HCT116 (cell line): ENCODE measurements around the gene GGACT.

Source experiments
- EGR1 ChIP-seq: IDR thresholded peaks from 2 replicates; pipeline ENCODE4 v1.6.1; 2012; ENCODE audit warnings: low read depth
- EZH2phosphoT487 ChIP-seq: fragments of 200-600 bp; IDR thresholded peaks from 2 replicates; pipeline ENCODE4 v1.6.1; 2018; ENCODE audit warnings: antibody characterized with exemption, borderline replicate concordance
- JUND ChIP-seq: IDR thresholded peaks from 2 replicates; pipeline ENCODE4 v1.6.1; 2012
- POLR2A ChIP-seq: IDR thresholded peaks from 2 replicates; pipeline ENCODE4 v1.7.0; 2011; ENCODE audit warnings: borderline replicate concordance; ENCODE audit not compliant: insufficient read depth, insufficient read length; ENCODE audit errors: extremely low read depth
- POLR2AphosphoS5 ChIP-seq: IDR thresholded peaks from 2 replicates; pipeline ENCODE4 v1.6.1; 2011; ENCODE audit warnings: mild to moderate bottlenecking, low read depth, low read length, moderate library complexity
- ZFX ChIP-seq: fragments of 450-650 bp; IDR thresholded peaks from 2 replicates; pipeline ENCODE4 v1.6.1; 2017
- TF ChIP-seq, protein P1 (sequence below), 3 experiments: fragments of 200-600 bp in 1 of 3; sonication (generic) in 1 of 3; IDR thresholded peaks in 2 of 3; conservative IDR thresholded peaks in 1 of 3; 2 replicates each; pipeline ENCODE4 v1.5.1; 2012 to 2017; ENCODE audit warnings: low read depth in 2 of 3, low read length in 2 of 3, antibody characterized with exemption in 1 of 3, borderline replicate concordance in 1 of 3, control low read depth in 1 of 3, mild to moderate bottlenecking in 1 of 3, mixed read lengths in 1 of 3, mixed run types in 1 of 3, moderate library complexity in 1 of 3; ENCODE audit not compliant: insufficient read depth in 1 of 3
- TF ChIP-seq, protein P2 (sequence below): IDR thresholded peaks from 2 replicates; pipeline ENCODE4 v1.6.1; 2012
- TF ChIP-seq, protein P3 (sequence below): IDR thresholded peaks from 2 replicates; pipeline ENCODE4 v1.6.1; 2011; ENCODE audit warnings: mild to moderate bottlenecking, low read length, moderate library complexity; ENCODE audit not compliant: insufficient replicate concordance; ENCODE audit errors: extremely low read depth

DNA sequence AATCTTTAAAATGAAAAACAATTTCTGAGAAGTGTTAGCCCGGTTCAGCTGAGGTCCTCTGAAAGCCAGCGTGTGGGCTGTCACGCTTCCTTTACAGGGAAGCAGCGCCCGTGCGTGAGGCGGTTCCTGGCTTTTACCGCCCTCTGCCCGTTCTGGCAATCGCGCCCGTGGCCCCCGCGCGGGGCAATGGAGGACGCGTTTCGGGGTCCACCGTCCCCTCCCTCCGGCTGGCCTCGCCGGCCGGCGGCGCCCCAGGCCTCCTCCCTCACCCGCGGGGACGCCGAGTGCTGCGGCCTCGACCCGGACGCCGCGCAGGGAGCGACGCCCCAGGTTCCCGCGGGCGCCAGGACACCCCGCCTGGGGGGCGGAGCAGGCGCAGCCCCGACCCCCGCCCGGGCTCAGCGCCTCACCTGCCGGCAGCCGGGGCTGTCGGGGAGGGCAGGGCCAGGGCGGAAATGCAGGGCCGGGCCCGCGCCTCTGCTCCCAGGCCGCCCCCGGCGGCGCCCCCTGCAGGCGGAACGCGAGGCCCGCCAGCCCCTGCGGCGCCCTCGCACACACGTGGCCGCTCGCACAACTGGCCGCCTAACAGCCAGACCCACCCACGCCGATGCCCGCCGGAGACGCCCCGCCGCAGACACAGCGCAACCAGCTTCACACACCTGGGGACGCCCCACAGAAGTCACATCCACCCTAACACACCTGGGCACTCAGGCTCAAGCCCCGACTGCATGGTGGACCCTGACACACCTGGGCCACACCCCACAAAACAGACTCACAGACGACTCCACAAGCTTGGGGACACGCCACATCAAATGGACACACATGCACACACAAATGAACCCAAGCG, at the start of gene GGACT:
- TF ChIP-seq, protein P1, sequence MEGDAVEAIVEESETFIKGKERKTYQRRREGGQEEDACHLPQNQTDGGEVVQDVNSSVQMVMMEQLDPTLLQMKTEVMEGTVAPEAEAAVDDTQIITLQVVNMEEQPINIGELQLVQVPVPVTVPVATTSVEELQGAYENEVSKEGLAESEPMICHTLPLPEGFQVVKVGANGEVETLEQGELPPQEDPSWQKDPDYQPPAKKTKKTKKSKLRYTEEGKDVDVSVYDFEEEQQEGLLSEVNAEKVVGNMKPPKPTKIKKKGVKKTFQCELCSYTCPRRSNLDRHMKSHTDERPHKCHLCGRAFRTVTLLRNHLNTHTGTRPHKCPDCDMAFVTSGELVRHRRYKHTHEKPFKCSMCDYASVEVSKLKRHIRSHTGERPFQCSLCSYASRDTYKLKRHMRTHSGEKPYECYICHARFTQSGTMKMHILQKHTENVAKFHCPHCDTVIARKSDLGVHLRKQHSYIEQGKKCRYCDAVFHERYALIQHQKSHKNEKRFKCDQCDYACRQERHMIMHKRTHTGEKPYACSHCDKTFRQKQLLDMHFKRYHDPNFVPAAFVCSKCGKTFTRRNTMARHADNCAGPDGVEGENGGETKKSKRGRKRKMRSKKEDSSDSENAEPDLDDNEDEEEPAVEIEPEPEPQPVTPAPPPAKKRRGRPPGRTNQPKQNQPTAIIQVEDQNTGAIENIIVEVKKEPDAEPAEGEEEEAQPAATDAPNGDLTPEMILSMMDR (IDR thresholded peaks at IDR 0.05 in 2 of 3, conservative IDR thresholded peaks at IDR 0.05 in 1 of 3; ENCODE audit: borderline replicate concordance in 1 of 3, insufficient read depth in 1 of 3, low read depth in 2 of 3, low read length in 2 of 3), result peak; percentile 43 to 77 (median 61)
- TF ChIP-seq POLR2AphosphoS5, result peak; percentile 79
- TF ChIP-seq, protein P2, sequence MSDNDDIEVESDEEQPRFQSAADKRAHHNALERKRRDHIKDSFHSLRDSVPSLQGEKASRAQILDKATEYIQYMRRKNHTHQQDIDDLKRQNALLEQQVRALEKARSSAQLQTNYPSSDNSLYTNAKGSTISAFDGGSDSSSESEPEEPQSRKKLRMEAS, result peak; percentile 100
- TF ChIP-seq JUND, result no peak
- peak; percentile 94 for TF ChIP-seq ZFX
- TF ChIP-seq EGR1, result peak; percentile 78
- TF ChIP-seq, protein P3, sequence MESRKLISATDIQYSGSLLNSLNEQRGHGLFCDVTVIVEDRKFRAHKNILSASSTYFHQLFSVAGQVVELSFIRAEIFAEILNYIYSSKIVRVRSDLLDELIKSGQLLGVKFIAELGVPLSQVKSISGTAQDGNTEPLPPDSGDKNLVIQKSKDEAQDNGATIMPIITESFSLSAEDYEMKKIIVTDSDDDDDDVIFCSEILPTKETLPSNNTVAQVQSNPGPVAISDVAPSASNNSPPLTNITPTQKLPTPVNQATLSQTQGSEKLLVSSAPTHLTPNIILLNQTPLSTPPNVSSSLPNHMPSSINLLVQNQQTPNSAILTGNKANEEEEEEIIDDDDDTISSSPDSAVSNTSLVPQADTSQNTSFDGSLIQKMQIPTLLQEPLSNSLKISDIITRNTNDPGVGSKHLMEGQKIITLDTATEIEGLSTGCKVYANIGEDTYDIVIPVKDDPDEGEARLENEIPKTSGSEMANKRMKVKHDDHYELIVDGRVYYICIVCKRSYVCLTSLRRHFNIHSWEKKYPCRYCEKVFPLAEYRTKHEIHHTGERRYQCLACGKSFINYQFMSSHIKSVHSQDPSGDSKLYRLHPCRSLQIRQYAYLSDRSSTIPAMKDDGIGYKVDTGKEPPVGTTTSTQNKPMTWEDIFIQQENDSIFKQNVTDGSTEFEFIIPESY, result peak; percentile 37
- TF ChIP-seq POLR2A, result peak; percentile 76
- no peak for TF ChIP-seq EZH2phosphoT487
